A673 (cell line): Measurements from ENCODE around the gene PANX2. TPM values are rescaled to one million over a fixed set of nuclear protein-coding genes. Genes with fewer than 3 reads are reported as not detected.

Experiments
- BruUV-seq: library from RNA; stranded (reverse); fragments of 400-500 nt; replicated peaks from 2 replicates; lab custom pipeline; 2021; lab: Mats Ljungman, UMichigan
- CTCF ChIA-PET: fragments of 300-600 bp; sonication (Branson Sonifier 250); formaldehyde crosslinking; loops from one replicate; lab custom pipeline; 2022; ENCODE audit warnings: antibody characterized with exemption; lab: Charles Lee
- POLR2A ChIA-PET: fragments of 300-600 bp; sonication (Branson Sonifier 250); formaldehyde crosslinking; loops from one replicate; lab custom pipeline; 2022; ENCODE audit warnings: antibody characterized with exemption; ENCODE audit not compliant: low non-redundant PET; lab: Charles Lee
- DNase-seq: peaks from one replicate; pipeline ENCODE4 v3.0.0-alpha.2; 2015; ENCODE audit warnings: low spot score
- H3K27ac ChIP-seq: fragments of 200-600 bp; sonication (generic); 2 replicates; pipeline ENCODE4 v1.5.1; 2016; ENCODE audit warnings: mixed run types, low read depth, mild to moderate bottlenecking, mixed read lengths, antibody characterized with exemption, low read length; ENCODE audit not compliant: poor library complexity, severe bottlenecking
- H3K27me3 ChIP-seq: fragments of 200-600 bp; sonication (generic); replicated peaks from 2 replicates; pipeline ENCODE4 v1.6.1; 2017; ENCODE audit warnings: mixed run types, low read depth, mild to moderate bottlenecking, mixed read lengths, antibody characterized with exemption, low read length; ENCODE audit not compliant: insufficient read depth, poor library complexity
- H3K36me3 ChIP-seq: fragments of 200-600 bp; sonication (generic); 2 replicates; pipeline ENCODE4 v1.6.1; 2016; ENCODE audit warnings: mixed run types, mild to moderate bottlenecking, mixed read lengths, antibody characterized with exemption, low read length; ENCODE audit not compliant: insufficient read depth, poor library complexity, severe bottlenecking
- H3K4me1 ChIP-seq: fragments of 200-600 bp; sonication (generic); 2 replicates; pipeline ENCODE4 v1.6.1; 2017; ENCODE audit warnings: mixed run types, mild to moderate bottlenecking, mixed read lengths, antibody characterized with exemption, low read length; ENCODE audit not compliant: insufficient read depth, poor library complexity, severe bottlenecking
- H3K4me3 ChIP-seq: fragments of 200-600 bp; sonication (generic); 2 replicates; pipeline ENCODE4 v1.5.1; 2016; ENCODE audit warnings: low read depth, mixed run types, mild to moderate bottlenecking, mixed read lengths, low read length; ENCODE audit not compliant: poor library complexity, severe bottlenecking
- H3K9me3 ChIP-seq: fragments of 200-600 bp; sonication (generic); 2 replicates; pipeline ENCODE4 v1.6.1; 2016; ENCODE audit warnings: mixed run types, low read depth, mild to moderate bottlenecking, mixed read lengths, antibody characterized with exemption, low read length; ENCODE audit not compliant: poor library complexity, severe bottlenecking
- CTCF ChIP-seq: fragments of 300-800, 200-600 bp; sonication (generic); conservative IDR thresholded peaks from 2 replicates; pipeline ENCODE4 v1.5.1; 2017; ENCODE audit warnings: low read depth, mild to moderate bottlenecking, antibody characterized with exemption, low read length, moderate library complexity, mixed read lengths
- EZH2 ChIP-seq: fragments of 200-600 bp; sonication (generic); IDR thresholded peaks from 2 replicates; pipeline ENCODE4 v1.6.1; 2017; ENCODE audit warnings: borderline replicate concordance, low read depth, mild to moderate bottlenecking, mixed read lengths, antibody characterized with exemption, low read length; ENCODE audit not compliant: poor library complexity, severe bottlenecking
- intact Hi-C: fragments of 100-400 bp; cut with micrococcal nuclease; formaldehyde crosslinking; loops from one replicate; pipeline ENCODE4 v1.10.0; 2022; ENCODE audit not compliant: unreplicated experiment
- total RNA-seq: library from RNA; stranded (reverse); gene quantifications from 2 replicates; pipeline ENCODE4 v1.2.3, GENCODE V29; 2021

PANX2 gene
- total RNA-seq, 1 experiment from 2014 or later = 7.6 TPM

- CTCF ChIA-PET = interaction anchor here (0.6 kb wide), 1 partner anchor 243 kb away, joined by 4 read pairs; no protein-coding TSS in a partner anchor
- Histone ChIP-seq H3K27ac (no peak overlapping the region), H3K27me3 (no peaks in the 10 kb centered on the region), H3K9me3 (no peaks in the 10 kb centered on the region), H3K36me3 (no peaks in the 10 kb centered on the region), H3K4me3 (no peak overlapping the region), H3K4me1 (no peaks in the 10 kb centered on the region)
- no TSS peak for BruUV-seq
- no peak for DNase-seq
- intact Hi-C loops = no loop called here
- POLR2A ChIA-PET = no interaction called here
- TF ChIP-seq CTCF = no peak
- TF ChIP-seq EZH2 = no peak
These were observed 4.1 kb downstream of the PANX2 start for GRCh38 chr22:50174382-50175190.

- ChIA-PET POLR2A (no interaction called here), CTCF (no interaction called here)
- no peaks in the 10 kb centered on the region for H3K4me1 ChIP-seq
- no peak overlapping the region for H3K27ac ChIP-seq
- H3K27me3 ChIP-seq = no peaks in the 10 kb centered on the region
- H3K9me3 ChIP-seq = no peaks in the 10 kb centered on the region
- no peak for TF ChIP-seq CTCF
- no peak for TF ChIP-seq EZH2
- no TSS peak for BruUV-seq
- intact Hi-C loops = no loop called here
- no peak overlapping the region for H3K4me3 ChIP-seq
- DNase-seq = no peak
- no peaks in the 10 kb centered on the region for H3K36me3 ChIP-seq
These were observed 4.6 kb downstream of the PANX2 start for GRCh38 chr22:50175191-50175461.

GRCh38 chr22:50175921-50176849, 5.7 kb downstream of the PANX2 start:
- BruUV-seq = no TSS peak
- Histone ChIP-seq H3K36me3 (no peaks in the 10 kb centered on the region), H3K27ac (no peak overlapping the region), H3K27me3 (no peaks in the 10 kb centered on the region), H3K4me1 (no peaks in the 10 kb centered on the region), H3K4me3 (no peak overlapping the region), H3K9me3 (no peaks in the 10 kb centered on the region)
- no peak for DNase-seq
- CTCF ChIA-PET = interaction anchor here (0.6 kb wide), 1 partner anchor 26 kb away, joined by 5 read pairs; no protein-coding TSS in a partner anchor
- intact Hi-C loops = no loop called here
- POLR2A ChIA-PET = no interaction called here
- TF ChIP-seq EZH2 (no peak), CTCF (no peak)
